Upper lobe of right lung (tissue), 1 donor: ENCODE results near the gene GABRB1. TPM values are rescaled to one million over a fixed set of nuclear protein-coding genes. Genes with fewer than 3 reads are reported as not detected.

Experiments used
- ATAC-seq: fragments of 200-7000 bp; cut with Tn5 transposase; one replicate; pipeline ENCODE4 v1.9.1; 2020; ENCODE audit warnings: mild to moderate bottlenecking, moderate library complexity
- DNase-seq: peaks from one replicate; pipeline ENCODE4 v3.0.0-alpha.2; 2020
- H3K27ac ChIP-seq: fragments of 200-600 bp; one replicate; pipeline ENCODE4 v1.8.0; 2022
- H3K27me3 ChIP-seq: fragments of 200-600 bp; one replicate; pipeline ENCODE4 v1.8.0; 2022; ENCODE audit warnings: mild to moderate bottlenecking
- H3K36me3 ChIP-seq: fragments of 200-600 bp; one replicate; pipeline ENCODE4 v1.8.0; 2022
- H3K4me1 ChIP-seq: fragments of 200-600 bp; one replicate; pipeline ENCODE4 v1.8.0; 2022
- H3K4me3 ChIP-seq: fragments of 200-600 bp; one replicate; pipeline ENCODE4 v1.8.0; 2022; ENCODE audit warnings: mild to moderate bottlenecking
- H3K9me3 ChIP-seq: fragments of 200-600 bp; one replicate; pipeline ENCODE4 v1.8.0; 2022
- intact Hi-C: fragments of 100-400 bp; cut with DNase I; formaldehyde crosslinking; loops from one replicate; pipeline ENCODE4 v1.11.0; 2022
- total RNA-seq: library from RNA; stranded (reverse); fragmentation: NEBNext Ultra II Directional; extraction: Animal tissue kit (Norgen Biotek cat#: 25700); gene quantifications from one replicate; pipeline ENCODE4 v1.2.1, GENCODE V29; 2021
- TF ChIP-seq, protein P1 (sequence below): fragments of 200-600 bp; IDR thresholded peaks from one replicate; pipeline ENCODE4 v1.8.0; 2022; ENCODE audit warnings: antibody characterized with exemption
- donor health status: DM: no; HTN: yes; CAD: no; lungs with severe emphysema.

The GABRB1 gene
- total RNA-seq, 1 donor from 2014 or later, result not detected

DNA sequence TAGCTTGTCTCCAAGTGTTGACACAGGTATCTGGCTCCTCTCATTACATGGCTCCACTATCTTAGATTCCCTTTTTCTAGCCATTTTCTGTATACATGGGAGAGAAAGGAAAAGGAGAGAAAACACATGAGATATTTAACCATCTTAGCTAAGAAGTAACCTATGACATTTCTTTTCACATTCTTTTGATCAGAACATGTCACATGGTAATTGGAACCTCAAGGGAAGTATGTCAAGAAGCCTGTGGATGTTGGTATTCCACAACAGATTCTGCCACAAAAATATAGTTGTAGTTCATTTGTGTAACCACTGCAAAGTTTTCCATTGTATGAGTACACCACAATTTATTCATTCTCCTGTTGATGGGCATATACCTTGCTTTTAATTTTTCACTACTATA lies 18.7 kb upstream of the GABRB1 start:
- H3K4me1 ChIP-seq, result no peaks in the 10 kb centered on the region
- intact Hi-C loops, result no loop called here
- H3K27ac ChIP-seq, result no peak overlapping the region
- DNase-seq (no peak), ATAC-seq (no peak)
- H3K4me3 ChIP-seq, result no peak overlapping the region
- no peaks in the 10 kb centered on the region for H3K36me3 ChIP-seq
- H3K9me3 ChIP-seq, result no peaks in the 10 kb centered on the region
- TF ChIP-seq, protein P1, sequence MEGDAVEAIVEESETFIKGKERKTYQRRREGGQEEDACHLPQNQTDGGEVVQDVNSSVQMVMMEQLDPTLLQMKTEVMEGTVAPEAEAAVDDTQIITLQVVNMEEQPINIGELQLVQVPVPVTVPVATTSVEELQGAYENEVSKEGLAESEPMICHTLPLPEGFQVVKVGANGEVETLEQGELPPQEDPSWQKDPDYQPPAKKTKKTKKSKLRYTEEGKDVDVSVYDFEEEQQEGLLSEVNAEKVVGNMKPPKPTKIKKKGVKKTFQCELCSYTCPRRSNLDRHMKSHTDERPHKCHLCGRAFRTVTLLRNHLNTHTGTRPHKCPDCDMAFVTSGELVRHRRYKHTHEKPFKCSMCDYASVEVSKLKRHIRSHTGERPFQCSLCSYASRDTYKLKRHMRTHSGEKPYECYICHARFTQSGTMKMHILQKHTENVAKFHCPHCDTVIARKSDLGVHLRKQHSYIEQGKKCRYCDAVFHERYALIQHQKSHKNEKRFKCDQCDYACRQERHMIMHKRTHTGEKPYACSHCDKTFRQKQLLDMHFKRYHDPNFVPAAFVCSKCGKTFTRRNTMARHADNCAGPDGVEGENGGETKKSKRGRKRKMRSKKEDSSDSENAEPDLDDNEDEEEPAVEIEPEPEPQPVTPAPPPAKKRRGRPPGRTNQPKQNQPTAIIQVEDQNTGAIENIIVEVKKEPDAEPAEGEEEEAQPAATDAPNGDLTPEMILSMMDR, result no peak
- no peaks in the 10 kb centered on the region for H3K27me3 ChIP-seq

DNA sequence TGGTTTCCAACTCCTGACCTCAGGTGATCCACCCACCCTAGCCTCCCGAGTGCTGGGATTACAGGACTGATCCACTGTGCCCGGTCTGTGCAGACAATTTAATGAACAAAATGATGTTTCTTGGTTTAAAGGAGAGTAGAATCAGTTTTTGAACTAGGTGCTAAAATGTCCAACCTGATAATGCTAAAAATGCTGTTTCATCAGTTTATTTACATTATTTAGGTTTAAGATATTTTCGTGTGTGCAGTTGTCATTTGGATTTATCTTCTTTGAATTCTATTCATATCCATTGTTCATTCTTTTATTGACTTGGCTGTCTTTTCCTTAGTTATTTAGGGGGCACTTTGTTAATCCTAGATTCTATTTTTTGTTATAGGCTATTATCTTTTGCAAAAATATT lies 18.0 kb upstream of the GABRB1 start:
- Histone ChIP-seq H3K4me1 (no peaks in the 10 kb centered on the region), H3K9me3 (no peaks in the 10 kb centered on the region), H3K4me3 (no peak overlapping the region), H3K27me3 (no peaks in the 10 kb centered on the region), H3K27ac (no peak overlapping the region), H3K36me3 (no peaks in the 10 kb centered on the region)
- TF ChIP-seq, protein P1, result no peak
- ATAC-seq (no peak), DNase-seq (no peak)
- intact Hi-C loops, result no loop called here

DNA sequence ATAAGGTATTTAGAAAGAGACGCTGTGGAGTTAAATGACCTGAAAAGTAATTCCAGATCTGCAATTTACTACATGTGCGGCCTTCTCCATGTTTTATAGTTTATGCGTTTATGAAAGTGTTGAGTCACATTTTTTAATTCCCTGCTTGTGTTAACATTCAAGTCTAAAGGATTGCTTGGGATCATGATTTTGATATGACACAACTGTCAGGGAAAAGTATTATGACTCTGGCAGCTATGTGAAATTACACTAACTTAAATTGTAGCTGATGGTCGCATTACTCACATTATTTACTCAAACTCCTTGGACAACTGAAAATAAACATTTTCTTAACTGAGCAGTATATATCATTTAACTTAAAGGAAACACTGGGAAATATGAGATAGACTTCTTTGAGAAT lies 14.3 kb upstream of the GABRB1 start:
- intact Hi-C loops, result no loop called here
- DNase-seq (no peak), ATAC-seq (no peak)
- TF ChIP-seq, protein P1, result no peak
- Histone ChIP-seq H3K27me3 (no peaks in the 10 kb centered on the region), H3K4me3 (no peak overlapping the region), H3K4me1 (no peaks in the 10 kb centered on the region), H3K36me3 (no peaks in the 10 kb centered on the region), H3K27ac (no peak overlapping the region), H3K9me3 (no peaks in the 10 kb centered on the region)

DNA sequence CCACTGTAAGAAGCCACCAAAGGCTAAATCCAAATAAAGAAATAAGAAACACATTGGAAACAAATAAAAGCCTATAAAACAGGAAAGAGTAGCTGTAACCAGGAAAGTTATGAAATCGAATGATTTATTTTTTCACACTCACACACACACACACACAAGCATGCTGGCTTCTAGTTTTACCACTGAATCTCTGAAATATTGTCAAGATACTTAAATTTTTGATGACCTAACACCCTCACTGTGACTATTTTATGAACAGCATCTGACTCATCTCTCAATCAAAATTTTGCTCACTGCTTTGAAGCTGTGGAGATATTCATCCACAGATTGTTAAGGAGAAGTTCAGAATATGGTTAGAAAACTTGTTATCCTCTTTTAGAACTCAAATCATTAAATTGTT lies 13.9 kb upstream of the GABRB1 start:
- TF ChIP-seq, protein P1, result no peak
- no peak for DNase-seq
- intact Hi-C loops, result no loop called here
- no peak overlapping the region for H3K4me3 ChIP-seq
- no peaks in the 10 kb centered on the region for H3K27me3 ChIP-seq
- no peaks in the 10 kb centered on the region for H3K4me1 ChIP-seq
- H3K27ac ChIP-seq, result no peak overlapping the region
- H3K36me3 ChIP-seq, result no peaks in the 10 kb centered on the region
- no peaks in the 10 kb centered on the region for H3K9me3 ChIP-seq
- ATAC-seq, result no peak

DNA sequence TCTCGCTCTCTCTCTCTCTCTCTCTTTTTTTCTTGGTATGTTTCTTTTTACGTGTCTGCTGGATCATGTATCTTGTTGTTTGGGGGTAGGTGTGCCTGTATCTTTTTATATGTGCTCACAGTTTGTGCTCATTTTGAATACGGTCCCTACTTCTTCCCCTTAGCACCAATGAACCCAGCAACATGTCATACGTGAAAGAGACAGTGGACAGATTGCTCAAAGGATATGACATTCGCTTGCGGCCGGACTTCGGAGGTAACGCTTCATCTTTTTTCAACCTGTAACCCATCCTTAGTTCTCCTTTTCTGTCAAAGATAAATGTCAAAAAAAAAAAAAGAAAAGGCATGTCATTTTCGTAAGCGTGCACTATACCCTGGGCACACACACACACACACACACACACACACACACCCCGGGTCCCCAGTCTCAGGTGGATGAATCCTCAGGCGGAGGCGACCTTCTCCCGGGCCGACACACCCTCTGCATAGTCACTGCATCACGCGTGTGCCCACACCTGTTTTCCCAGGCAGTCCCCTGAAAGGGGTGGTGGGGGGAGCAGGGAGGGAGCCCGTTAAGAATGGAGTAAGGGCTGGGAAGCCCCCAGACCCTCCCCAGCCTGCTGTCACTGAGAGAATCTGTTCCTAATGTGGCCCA lies 511 bp downstream of the GABRB1 start:
- Histone ChIP-seq H3K9me3 (no peaks in the 10 kb centered on the region), H3K27ac (no peak overlapping the region), H3K27me3 (peaks cover 13% of the 10 kb centered on the region), H3K36me3 (no peaks in the 10 kb centered on the region), H3K4me3 (peak overlapping the region; percentile 43), H3K4me1 (no peaks in the 10 kb centered on the region)
- DNase-seq (no peak), ATAC-seq (peak; percentile 55)
- intact Hi-C loops, result no loop called here
- TF ChIP-seq, protein P1, result no peak
